Endodermal cell (in vitro differentiated cells): ENCODE results near the gene HSP90AB1. TPM values are rescaled to one million over a fixed set of nuclear protein-coding genes. Genes with fewer than 3 reads are reported as not detected.
A peak's percentile ranks its signal among the peaks of the same experiment; 100 is the strongest.

Source experiments
- DNase-seq: peaks from one replicate; pipeline ENCODE4 v3.0.0-alpha.2; 2017
- H3K27ac ChIP-seq: 2 replicates; pipeline ENCODE4 v1.5.1; 2013; ENCODE audit warnings: mild to moderate bottlenecking, low read depth, low read length, moderate library complexity
- H3K27me3 ChIP-seq: 2 replicates; pipeline ENCODE4 v1.6.1; 2013; ENCODE audit warnings: mild to moderate bottlenecking, low read length, moderate library complexity; ENCODE audit not compliant: insufficient read depth, control insufficient read depth, poor library complexity, severe bottlenecking
- H3K36me3 ChIP-seq: 2 replicates; pipeline ENCODE4 v1.7.0; 2013; ENCODE audit warnings: mild to moderate bottlenecking, low read length, moderate library complexity; ENCODE audit not compliant: control insufficient read depth, insufficient read depth
- H3K4me1 ChIP-seq: one replicate; pipeline ENCODE4 v1.7.0; 2013; ENCODE audit warnings: low read length; ENCODE audit not compliant: control insufficient read depth, insufficient read depth
- H3K4me3 ChIP-seq: 2 replicates; pipeline ENCODE4 v1.5.1; 2013; ENCODE audit warnings: mild to moderate bottlenecking, low read length, moderate library complexity
- H3K9ac ChIP-seq: 2 replicates; pipeline ENCODE4 v1.6.1; 2013; ENCODE audit warnings: mild to moderate bottlenecking, low read length, moderate library complexity; ENCODE audit not compliant: poor library complexity, severe bottlenecking; ENCODE audit errors: extremely low read depth
- H3K9me3 ChIP-seq: 2 replicates; pipeline ENCODE4 v1.6.1; 2013; ENCODE audit warnings: mild to moderate bottlenecking, low read length, moderate library complexity; ENCODE audit not compliant: control insufficient read depth
- H3K27ac Mint-ChIP-seq: 2 replicates; pipeline ENCODE4 v1.8.0; 2020; ENCODE audit warnings: mixed read lengths
- H3K27me3 Mint-ChIP-seq: 2 replicates; pipeline ENCODE4 v1.8.0; 2021; ENCODE audit warnings: mild to moderate bottlenecking, mixed read lengths; ENCODE audit not compliant: insufficient read depth
- H3K36me3 Mint-ChIP-seq: 2 replicates; pipeline ENCODE4 v1.8.0; 2020; ENCODE audit warnings: low read depth, mixed read lengths
- H3K4me1 Mint-ChIP-seq: 2 replicates; pipeline ENCODE4 v1.8.0; 2020; ENCODE audit warnings: mixed read lengths
- H3K4me3 Mint-ChIP-seq: 2 replicates; pipeline ENCODE4 v1.8.0; 2020; ENCODE audit warnings: mild to moderate bottlenecking, moderate library complexity, mixed read lengths
- H3K9me3 Mint-ChIP-seq: 2 replicates; pipeline ENCODE4 v1.8.0; 2020; ENCODE audit warnings: mild to moderate bottlenecking, mixed read lengths
- WGBS, 2 experiments: methylation state at CpG; one replicate each; pipeline versions ENCODE4 v1.1.5 to v1.1.7; 2013; ENCODE audit warnings: missing lambda C conversion rate in 2 of 2, mixed read lengths in 1 of 2; ENCODE audit not compliant: insufficient coverage in 1 of 2, insufficient read length in 1 of 2; 5-methylcytosine and 5-hydroxymethylcytosine counted together
- total RNA-seq, 2 donors: library from RNA; stranded (reverse); fragmentation: NEBNext Ultra II Directional in 1 of 2; extraction: Animal tissue kit (Norgen Biotek cat#: 25700) in 1 of 2; gene quantifications; 2 replicates in 1 of 2; 3 replicates in 1 of 2; pipeline ENCODE4 v1.2.1, GENCODE V29; 2021
- TF ChIP-seq, protein P1 (sequence below): fragments of 200-600 bp; sonication (generic); conservative IDR thresholded peaks from 2 replicates; pipeline ENCODE4 v1.5.0; 2021; ENCODE audit warnings: antibody characterized with exemption, mild to moderate bottlenecking

The HSP90AB1 gene
- total RNA-seq, 2 donors from 2014 or later = 1,356 to 1,422 TPM

DNA sequence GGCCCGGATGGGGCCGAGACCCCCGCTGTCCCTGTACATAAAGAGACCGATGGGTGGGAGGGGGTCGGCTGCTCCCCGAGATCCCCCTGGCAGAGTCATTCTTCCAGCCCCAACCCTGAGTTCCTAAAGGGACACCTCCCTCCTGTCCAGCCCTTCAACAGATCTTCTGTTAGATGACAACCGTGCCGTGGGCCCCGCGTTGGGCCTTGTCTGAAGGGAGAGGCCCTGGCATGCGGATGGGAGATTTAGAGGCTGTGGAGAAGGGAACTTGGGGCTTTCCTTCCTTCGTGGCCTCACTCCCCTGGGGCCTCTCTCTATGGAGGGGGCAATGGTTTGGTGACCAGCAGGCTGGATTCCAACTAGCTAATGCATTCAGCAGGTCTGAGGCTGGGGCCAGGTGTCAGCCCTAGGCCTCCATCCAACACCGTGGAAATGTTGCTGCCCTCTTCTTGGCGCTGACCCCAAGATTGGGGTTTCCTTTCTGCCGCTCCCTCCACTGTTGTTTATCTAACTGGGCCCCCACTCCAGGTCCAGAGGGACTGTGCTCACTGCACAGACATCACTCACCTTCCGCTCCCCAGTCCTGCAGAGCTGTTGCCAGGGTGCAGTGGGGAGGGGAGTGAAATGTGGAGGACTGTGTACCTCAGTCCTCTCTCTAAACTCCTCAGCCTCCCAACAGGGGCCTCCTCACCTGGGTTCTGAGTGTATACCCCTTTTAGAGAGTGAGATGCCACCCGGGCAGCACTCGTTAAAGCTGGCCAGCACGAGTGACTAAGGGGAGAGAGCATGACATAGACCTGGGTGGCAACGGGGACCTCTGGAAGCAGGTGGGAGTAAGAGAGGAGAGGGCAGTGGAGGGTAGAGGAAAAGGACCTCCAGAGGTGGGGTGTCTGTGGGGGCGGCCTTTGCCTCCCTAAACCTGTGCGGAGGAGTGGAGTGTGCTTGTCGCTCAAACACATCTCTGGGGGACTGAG is 30.1 kb downstream of the HSP90AB1 start:
- peaks cover 94% of the 10 kb centered on the region for H3K27me3 ChIP-seq
- TF ChIP-seq, protein P1, sequence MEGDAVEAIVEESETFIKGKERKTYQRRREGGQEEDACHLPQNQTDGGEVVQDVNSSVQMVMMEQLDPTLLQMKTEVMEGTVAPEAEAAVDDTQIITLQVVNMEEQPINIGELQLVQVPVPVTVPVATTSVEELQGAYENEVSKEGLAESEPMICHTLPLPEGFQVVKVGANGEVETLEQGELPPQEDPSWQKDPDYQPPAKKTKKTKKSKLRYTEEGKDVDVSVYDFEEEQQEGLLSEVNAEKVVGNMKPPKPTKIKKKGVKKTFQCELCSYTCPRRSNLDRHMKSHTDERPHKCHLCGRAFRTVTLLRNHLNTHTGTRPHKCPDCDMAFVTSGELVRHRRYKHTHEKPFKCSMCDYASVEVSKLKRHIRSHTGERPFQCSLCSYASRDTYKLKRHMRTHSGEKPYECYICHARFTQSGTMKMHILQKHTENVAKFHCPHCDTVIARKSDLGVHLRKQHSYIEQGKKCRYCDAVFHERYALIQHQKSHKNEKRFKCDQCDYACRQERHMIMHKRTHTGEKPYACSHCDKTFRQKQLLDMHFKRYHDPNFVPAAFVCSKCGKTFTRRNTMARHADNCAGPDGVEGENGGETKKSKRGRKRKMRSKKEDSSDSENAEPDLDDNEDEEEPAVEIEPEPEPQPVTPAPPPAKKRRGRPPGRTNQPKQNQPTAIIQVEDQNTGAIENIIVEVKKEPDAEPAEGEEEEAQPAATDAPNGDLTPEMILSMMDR = no peak
- Mint-ChIP-seq H3K4me1 (no peaks in the 10 kb centered on the region), H3K4me3 (no peak overlapping the region), H3K27me3 (peaks cover 87% of the 10 kb centered on the region), H3K36me3 (peaks cover 2% of the 10 kb centered on the region), H3K9me3 (no peaks in the 10 kb centered on the region), H3K27ac (no peak overlapping the region)
- no peak overlapping the region for H3K9ac ChIP-seq
- H3K4me3 ChIP-seq = no peak overlapping the region
- H3K36me3 ChIP-seq = no peaks in the 10 kb centered on the region
- peak overlapping the region; percentile 0 for H3K27ac ChIP-seq
- no peaks in the 10 kb centered on the region for H3K9me3 ChIP-seq
- WGBS, 2 experiments = 78 to 83% methylated on average over 12 to 23 of the region's 23 CpGs
- H3K4me1 ChIP-seq = no peaks in the 10 kb centered on the region
- no peak for DNase-seq

DNA sequence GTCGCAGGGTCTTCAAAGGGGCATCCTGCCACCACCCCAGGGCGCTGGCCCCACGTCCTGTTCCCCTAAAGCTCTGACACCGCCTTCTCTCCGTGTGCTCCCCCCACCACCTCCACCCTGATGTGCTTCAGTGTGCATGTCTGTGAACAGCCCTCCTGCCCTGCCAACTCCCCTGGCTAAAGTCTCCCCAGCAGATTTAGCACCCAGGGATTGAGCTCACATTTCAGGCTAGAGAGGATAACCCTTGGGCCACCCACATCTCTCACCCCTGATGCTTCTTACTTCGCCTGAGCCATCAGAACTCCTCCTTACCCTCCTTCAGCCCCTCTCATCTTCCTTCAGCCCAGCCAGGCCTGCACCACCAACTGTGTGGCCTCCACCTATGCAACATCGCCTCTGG is 30.9 kb downstream of the HSP90AB1 start:
- H3K4me1 Mint-ChIP-seq = no peaks in the 10 kb centered on the region
- H3K4me3 ChIP-seq = no peak overlapping the region
- no peak overlapping the region for H3K9ac ChIP-seq
- no peak for DNase-seq
- H3K36me3 ChIP-seq = no peaks in the 10 kb centered on the region
- H3K4me1 ChIP-seq = no peaks in the 10 kb centered on the region
- no peak overlapping the region for H3K27ac ChIP-seq
- H3K36me3 Mint-ChIP-seq = peaks cover 2% of the 10 kb centered on the region
- peaks cover 87% of the 10 kb centered on the region for H3K27me3 Mint-ChIP-seq
- H3K9me3 ChIP-seq = no peaks in the 10 kb centered on the region
- H3K4me3 Mint-ChIP-seq = no peak overlapping the region
- H3K27ac Mint-ChIP-seq = no peak overlapping the region
- H3K9me3 Mint-ChIP-seq = no peaks in the 10 kb centered on the region
- 88 to 91% methylated on average over 6 to 7 of the region's 7 CpGs for WGBS, 2 experiments
- TF ChIP-seq, protein P1 = no peak
- peaks cover 95% of the 10 kb centered on the region for H3K27me3 ChIP-seq

DNA sequence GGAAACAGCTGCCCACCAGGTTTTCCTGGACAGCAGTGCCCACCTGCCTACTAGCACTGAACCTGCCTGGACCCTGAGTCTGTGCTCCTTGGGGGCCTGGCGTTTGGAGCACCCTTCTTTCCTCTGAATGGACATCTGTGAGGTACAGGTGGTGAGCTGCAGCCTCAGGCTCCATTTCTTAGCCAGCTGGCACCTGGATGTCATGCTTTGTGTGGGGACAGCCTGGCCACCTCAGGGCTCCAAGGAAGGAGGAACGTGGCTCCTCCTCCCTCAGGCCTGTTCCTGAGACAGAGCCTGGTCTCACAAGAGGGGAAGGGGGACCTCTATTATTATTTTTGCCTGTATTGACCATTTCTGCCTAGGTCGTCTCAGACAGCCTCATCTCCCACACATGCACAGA is 31.4 kb downstream of the HSP90AB1 start:
- WGBS, 2 experiments = 67 to 71% methylated on average over 2 to 3 of the region's 3 CpGs
- H3K4me1 Mint-ChIP-seq = no peaks in the 10 kb centered on the region
- peaks cover 2% of the 10 kb centered on the region for H3K36me3 Mint-ChIP-seq
- no peak for DNase-seq
- H3K4me3 ChIP-seq = no peak overlapping the region
- H3K27me3 Mint-ChIP-seq = peaks cover 87% of the 10 kb centered on the region
- no peak overlapping the region for H3K4me3 Mint-ChIP-seq
- H3K9me3 ChIP-seq = no peaks in the 10 kb centered on the region
- H3K36me3 ChIP-seq = no peaks in the 10 kb centered on the region
- no peak overlapping the region for H3K27ac ChIP-seq
- H3K27ac Mint-ChIP-seq = no peak overlapping the region
- H3K9ac ChIP-seq = no peak overlapping the region
- TF ChIP-seq, protein P1 = no peak
- H3K27me3 ChIP-seq = peaks cover 95% of the 10 kb centered on the region
- no peaks in the 10 kb centered on the region for H3K9me3 Mint-ChIP-seq
- H3K4me1 ChIP-seq = no peaks in the 10 kb centered on the region
